ENCODE measurements around the gene USP17L27.
"Not testable (repeated sequence)": the region's sequence is repeated elsewhere in the genome, so short reads cannot be mapped to it uniquely, and the experiment has no call there.

Gene USP17L27

GRCh38 chr4:9343848-9344247 lies at the start of gene USP17L27:
TSS of gene USP17L27 (plus strand) at chr4:9344148. CDS start at chr4:9344148, 0 bp downstream.
- DNase-seq (ENCODE audit: low spot score), result not testable (repeated sequence)

GRCh38 chr4:9324191-9324590 lies 19.8 kb upstream of the USP17L27 start:
- not testable (repeated sequence) for DNase-seq (ENCODE audit: low spot score)

DNA sequence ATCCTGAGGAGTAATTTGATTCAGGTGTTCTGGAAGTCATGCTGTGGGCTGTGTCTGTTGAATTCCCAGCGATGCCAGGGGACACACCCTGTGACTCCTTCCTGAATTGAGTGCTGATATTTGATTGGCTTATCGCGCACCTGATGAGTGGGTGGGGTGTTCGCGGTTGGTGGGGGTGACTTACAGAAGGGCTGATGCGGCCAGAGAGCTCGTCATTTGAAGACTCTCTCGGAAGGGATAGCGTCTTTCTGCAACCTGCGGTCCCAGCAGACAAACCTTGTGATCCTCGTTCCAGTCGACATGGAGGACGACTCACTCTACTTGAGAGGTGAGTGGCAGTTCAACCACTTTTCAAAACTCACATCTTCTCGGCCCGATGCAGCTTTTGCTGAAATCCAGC lies 19.1 kb upstream of the USP17L27 start, which contains the start of gene USP17L24:
Gene USP17L24, plus strand, starts transcription at position 301 of the 400 bp plus-strand sequence. Its CDS starts 0 bp downstream, at position 301.
- DNase-seq (ENCODE audit: low spot score), result not testable (repeated sequence)

GRCh38 chr4:9329611-9330010 lies 14.3 kb upstream of the USP17L27 start, which contains the start of gene USP17L25:
TSS of gene USP17L25 (plus strand) at chr4:9329911. CDS start at chr4:9329911, 0 bp downstream.
- DNase-seq (ENCODE audit: low spot score), result not testable (repeated sequence)

- DNase-seq (ENCODE audit: low spot score), result not testable (repeated sequence)
Observed at GRCh38 chr4:9334358-9334757, 9.6 kb upstream of the USP17L27 start, which contains the start of gene USP17L26. TSS of gene USP17L26 (plus strand) at chr4:9334658. CDS start at chr4:9334658, 0 bp downstream.

DNA sequence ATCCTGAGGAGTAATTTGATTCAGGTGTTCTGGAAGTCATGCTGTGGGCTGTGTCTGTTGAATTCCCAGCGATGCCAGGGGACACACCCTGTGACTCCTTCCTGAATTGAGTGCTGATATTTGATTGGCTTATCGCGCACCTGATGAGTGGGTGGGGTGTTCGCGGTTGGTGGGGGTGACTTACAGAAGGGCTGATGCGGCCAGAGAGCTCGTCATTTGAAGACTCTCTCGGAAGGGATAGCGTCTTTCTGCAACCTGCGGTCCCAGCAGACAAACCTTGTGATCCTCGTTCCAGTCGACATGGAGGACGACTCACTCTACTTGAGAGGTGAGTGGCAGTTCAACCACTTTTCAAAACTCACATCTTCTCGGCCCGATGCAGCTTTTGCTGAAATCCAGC lies 4.8 kb upstream of the USP17L27 start, which contains the start of gene USP17L5:
Gene USP17L5, plus strand, starts transcription at position 301 of the 400 bp plus-strand sequence. Its CDS starts 0 bp downstream, at position 301.
- not testable (repeated sequence) for DNase-seq (ENCODE audit: low spot score)

GRCh38 chr4:9348593-9348992 lies 4.6 kb downstream of the USP17L27 start, which contains the start of gene USP17L28:
TSS of gene USP17L28 (plus strand) at chr4:9348893. CDS start at chr4:9348893, 0 bp downstream.
- DNase-seq (ENCODE audit: low spot score), result not testable (repeated sequence)

- not testable (repeated sequence) for DNase-seq (ENCODE audit: low spot score)
Observed at GRCh38 chr4:9350866-9351265, 6.9 kb downstream of the USP17L27 start.

- not testable (repeated sequence) for DNase-seq (ENCODE audit: low spot score)
Observed at GRCh38 chr4:9353338-9353737, 9.4 kb downstream of the USP17L27 start, which contains the start of gene USP17L29. TSS of gene USP17L29 (plus strand) at chr4:9353638. CDS start at chr4:9353638, 0 bp downstream.

DNA sequence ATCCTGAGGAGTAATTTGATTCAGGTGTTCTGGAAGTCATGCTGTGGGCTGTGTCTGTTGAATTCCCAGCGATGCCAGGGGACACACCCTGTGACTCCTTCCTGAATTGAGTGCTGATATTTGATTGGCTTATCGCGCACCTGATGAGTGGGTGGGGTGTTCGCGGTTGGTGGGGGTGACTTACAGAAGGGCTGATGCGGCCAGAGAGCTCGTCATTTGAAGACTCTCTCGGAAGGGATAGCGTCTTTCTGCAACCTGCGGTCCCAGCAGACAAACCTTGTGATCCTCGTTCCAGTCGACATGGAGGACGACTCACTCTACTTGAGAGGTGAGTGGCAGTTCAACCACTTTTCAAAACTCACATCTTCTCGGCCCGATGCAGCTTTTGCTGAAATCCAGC lies 18.9 kb downstream of the USP17L27 start, which contains the start of gene USP17L30:
Gene USP17L30, plus strand, starts transcription at position 301 of the 400 bp plus-strand sequence. Its CDS starts 0 bp downstream, at position 301.
- DNase-seq (ENCODE audit: low spot score), result not testable (repeated sequence)

- not testable (repeated sequence) for DNase-seq (ENCODE audit: low spot score)
Observed at GRCh38 chr4:9379881-9380280, 35.9 kb downstream of the USP17L27 start.

DNA sequence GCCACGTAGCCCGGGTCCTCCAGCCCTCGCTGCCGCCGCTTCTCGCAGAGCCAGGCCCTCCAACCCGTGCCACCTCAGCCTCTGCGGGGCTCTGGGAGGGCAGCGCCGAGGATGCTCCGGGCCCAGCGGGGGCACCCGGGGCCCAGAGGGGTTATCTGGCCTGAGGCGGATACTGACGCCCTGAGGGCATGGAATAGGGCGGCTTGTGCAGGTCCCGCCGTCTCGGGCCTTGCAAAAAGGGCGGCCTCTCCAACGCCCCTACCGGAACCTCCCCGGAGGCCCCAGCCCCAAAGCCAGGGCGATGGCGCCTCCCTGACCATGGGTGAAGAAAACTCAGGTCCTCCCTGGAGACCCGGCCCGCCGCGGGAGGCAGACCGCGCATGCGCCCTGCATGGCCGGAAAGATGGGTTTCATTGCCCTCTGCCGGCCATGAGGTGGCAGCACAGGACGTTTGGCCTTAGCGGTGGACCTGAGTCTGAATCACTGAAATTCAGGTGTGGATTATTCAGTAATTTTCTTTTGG lies 37.1 kb downstream of the USP17L27 start:
- peak; percentile 10 for DNase-seq (ENCODE audit: low spot score)

GRCh38 chr4:9384126-9384525 lies 40.2 kb downstream of the USP17L27 start:
- DNase-seq (ENCODE audit: low spot score), result peak; percentile 20

- peak; percentile 47 for DNase-seq (ENCODE audit: low spot score)
Observed at GRCh38 chr4:9389001-9389400, 45.1 kb downstream of the USP17L27 start.

Data from kidney tubule cell (primary cell).